NCI-H2107 (cell line): ENCODE results near the gene TMEM123.
"Not testable (repeated sequence)": the region's sequence is repeated elsewhere in the genome, so short reads cannot be mapped to it uniquely, and the experiment has no call there.

Experiments
- DNase-seq: peaks from one replicate; lab custom pipeline; 2025; lab: John Stamatoyannopoulos, UW

Gene TMEM123

GRCh38 chr11:102448869-102449224, 3.7 kb downstream of the TMEM123 start:
- DNase-seq: no peak

- DNase-seq: no peak
Observed at GRCh38 chr11:102447941-102448868, 4.4 kb downstream of the TMEM123 start.

DNA sequence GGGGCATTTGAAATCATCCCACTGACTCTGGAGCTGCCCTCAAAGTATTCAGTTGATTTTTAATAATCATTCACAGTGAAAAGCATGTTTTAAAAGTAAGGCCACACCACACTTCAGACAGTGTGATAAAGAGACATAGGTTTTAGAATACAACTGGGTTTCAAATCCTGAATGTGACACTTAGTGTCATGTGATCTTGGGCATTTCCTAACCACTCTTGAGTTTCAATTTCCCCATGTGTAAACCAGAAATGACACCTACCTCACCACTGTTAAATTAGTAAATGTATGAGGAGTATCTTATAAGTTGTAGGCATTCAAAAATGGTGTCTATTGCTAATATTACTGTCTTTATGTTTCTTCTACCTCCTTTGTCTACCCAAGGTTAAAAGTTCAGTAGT, 5.4 kb downstream of the TMEM123 start:
- no peak for DNase-seq

GRCh38 chr11:102446606-102447005, 6.0 kb downstream of the TMEM123 start:
- DNase-seq: no peak

- not testable (repeated sequence) for DNase-seq
Observed at GRCh38 chr11:102444693-102445092, 7.9 kb downstream of the TMEM123 start.

DNA sequence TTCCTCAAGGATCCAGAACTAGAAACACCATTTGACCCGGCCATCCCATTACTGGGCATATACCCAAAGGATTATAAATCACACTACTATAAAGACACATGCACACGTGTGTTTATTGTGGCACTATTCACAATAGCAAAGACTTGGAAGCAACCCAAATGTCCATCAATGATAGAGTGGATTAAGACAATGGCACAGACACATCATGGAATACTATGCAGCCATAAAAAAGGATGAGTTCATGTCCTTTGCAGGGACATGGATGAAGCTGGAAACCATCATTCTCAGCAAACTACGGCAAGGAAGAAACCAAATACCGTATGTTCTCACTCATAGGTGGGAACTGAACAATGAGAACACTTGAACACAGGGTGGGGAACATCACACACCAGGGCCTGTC, 8.4 kb downstream of the TMEM123 start:
- DNase-seq: not testable (repeated sequence)

DNA sequence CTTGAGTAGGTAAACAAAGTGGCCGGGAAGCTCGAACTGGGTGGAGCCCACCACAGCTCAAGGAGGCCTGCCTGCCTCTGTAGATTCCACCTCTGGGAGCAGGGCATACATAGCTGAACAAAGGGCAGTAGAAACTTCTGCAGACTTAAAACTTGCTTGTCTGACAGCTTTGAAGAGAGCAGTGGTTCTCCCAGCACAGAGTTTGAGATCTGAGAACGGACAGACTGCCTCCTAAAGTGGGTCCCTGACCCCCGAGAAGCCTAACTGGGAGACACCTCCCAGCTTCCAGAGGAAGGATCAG, 13.6 kb downstream of the TMEM123 start:
- not testable (repeated sequence) for DNase-seq

GRCh38 chr11:102438311-102439062, 14.1 kb downstream of the TMEM123 start:
- DNase-seq: no peak

- no peak for DNase-seq
Observed at GRCh38 chr11:102437727-102438126, 14.8 kb downstream of the TMEM123 start.

- DNase-seq: no peak
Observed at GRCh38 chr11:102436976-102437375, 15.6 kb downstream of the TMEM123 start.

DNA sequence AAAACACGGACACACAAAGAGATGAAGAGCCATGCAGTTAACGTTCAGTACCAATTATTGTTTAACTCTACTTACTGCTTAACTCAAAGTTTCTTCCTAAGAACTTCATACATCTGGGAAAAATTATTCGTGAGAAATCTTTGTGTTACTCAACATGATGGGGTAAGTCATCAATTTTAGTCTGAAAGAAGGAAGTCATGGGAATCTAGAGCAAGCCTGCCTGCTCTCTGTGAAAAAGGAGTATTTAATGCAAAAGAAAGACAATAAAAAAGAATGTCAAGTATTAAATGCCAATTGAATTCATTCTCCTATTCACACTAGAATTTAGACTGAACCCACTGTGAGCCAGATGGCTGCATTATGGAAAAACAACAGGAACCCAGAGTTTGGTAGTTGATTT, 16.0 kb downstream of the TMEM123 start:
- no peak for DNase-seq

GRCh38 chr11:102435688-102436087, 16.9 kb downstream of the TMEM123 start:
- no peak for DNase-seq

- DNase-seq: not testable (repeated sequence)
Observed at GRCh38 chr11:102433571-102433970, 19.0 kb downstream of the TMEM123 start.

DNA sequence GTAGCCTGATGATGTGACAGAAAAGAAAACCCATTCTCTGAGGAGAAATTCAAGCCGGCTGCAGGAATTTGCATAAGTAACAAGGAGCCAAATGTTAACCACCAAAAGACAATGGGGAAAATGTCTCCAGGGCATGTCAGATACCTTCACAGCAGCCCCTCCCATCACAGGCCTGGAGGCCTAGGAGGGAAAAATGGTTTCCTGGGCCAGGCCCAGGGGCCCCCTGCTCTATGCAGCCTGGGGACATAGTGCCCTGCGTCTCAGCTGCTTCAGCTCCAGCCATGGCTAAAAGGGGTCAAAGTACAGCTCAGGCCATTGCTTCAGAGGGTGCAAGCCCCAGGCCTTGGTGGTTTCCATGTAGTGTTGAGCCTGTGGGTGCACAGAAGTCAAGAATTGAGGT, 20.0 kb downstream of the TMEM123 start:
- DNase-seq: not testable (repeated sequence)

GRCh38 chr11:102431404-102431803, 21.2 kb downstream of the TMEM123 start:
- DNase-seq: no peak

DNA sequence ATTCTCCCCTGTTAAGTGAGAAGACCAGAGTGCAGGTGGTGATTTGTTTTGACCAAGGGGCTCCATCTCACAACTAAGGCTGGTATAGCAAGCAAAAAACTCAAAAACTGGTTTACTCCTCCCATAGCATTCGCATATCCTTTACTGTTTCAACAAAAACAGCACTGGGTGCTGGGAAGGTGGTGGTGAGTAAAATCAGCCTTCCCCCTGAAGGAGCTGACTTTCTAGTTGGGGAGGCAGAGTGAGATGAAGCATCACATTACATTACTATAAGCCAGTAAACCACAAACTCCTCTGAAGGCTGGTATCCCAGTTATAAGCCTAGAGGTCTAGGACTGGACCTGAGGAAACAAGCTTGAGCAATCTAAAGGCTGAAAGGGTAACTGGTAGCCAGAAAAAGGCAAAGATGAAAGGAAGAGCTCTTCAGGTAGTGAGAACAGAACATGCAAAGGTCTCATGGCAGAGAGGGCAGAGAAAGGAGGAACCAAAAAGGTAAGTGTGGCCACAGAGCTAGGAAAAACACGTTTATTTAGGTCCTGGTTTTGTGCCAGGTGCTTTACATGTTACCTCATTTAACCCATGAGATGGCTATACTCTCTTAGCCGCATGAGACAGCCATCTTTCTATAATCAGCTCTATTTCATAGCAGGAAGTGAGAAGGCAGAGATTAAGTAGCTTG, 22.3 kb downstream of the TMEM123 start:
- DNase-seq: no peak

DNA sequence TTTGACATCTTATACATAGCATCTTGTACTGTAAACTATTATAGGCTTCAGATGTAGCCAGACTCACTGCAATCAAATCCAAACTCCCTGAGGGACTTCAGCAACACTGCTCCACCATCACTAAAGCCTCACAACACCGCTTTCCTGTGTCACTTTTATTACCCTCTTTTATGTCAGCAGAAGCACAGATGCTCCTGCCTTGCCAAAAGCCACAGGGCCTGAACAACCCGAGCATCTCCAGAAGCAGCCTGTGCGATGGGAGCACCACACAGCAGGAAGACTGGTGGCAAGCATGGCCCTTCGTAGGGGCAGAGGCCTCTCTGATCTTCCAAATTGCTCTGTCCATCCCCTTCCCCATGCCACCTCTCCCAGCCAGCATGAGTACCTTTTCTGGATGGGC, 22.9 kb downstream of the TMEM123 start:
- no peak for DNase-seq

- DNase-seq: no peak
Observed at GRCh38 chr11:102429226-102429625, 23.3 kb downstream of the TMEM123 start.

GRCh38 chr11:102428696-102429095, 23.9 kb downstream of the TMEM123 start:
- no peak for DNase-seq

DNA sequence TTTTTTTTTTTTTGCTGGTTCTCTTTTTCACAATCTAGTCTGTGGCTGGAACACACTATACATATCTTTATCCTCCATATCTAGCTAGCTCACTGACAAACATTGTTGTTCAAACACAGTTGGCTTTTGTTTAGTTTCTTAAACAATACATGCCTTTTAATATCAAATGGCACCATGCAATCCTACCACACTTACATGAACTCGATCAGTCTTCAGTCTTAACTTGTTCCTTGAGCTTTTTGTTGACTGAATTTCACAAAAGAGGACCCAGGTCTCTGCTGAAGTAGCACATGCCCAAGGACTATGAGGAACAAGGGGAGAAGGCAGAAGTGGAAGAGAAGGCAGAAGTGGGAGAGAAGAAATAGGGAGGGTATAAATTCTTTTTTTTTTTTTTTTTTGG, 25.5 kb downstream of the TMEM123 start:
- DNase-seq: no peak

GRCh38 chr11:102426570-102426969, 26.0 kb downstream of the TMEM123 start:
- no peak for DNase-seq

- DNase-seq: no peak
Observed at GRCh38 chr11:102426000-102426399, 26.6 kb downstream of the TMEM123 start.

- no peak for DNase-seq
Observed at GRCh38 chr11:102423936-102424335, 28.6 kb downstream of the TMEM123 start.
